Tibial nerve (tissue), 4 donors: ENCODE data around the gene ALDH4A1.

Experiments used
- EP300 ChIP-seq, 2 donors: sonication (generic); formaldehyde crosslinking; IDR thresholded peaks; one replicate each; pipeline ENCODE4 v1.6.1; 2017; ENCODE audit warnings: antibody characterized with exemption in 2 of 2, mild to moderate bottlenecking in 1 of 2
- POLR2A ChIP-seq, 2 donors: fragments of 450-650 bp; IDR thresholded peaks; one replicate each; pipeline ENCODE4 v1.6.1; 2017; ENCODE audit warnings: antibody characterized with exemption in 2 of 2, mild to moderate bottlenecking in 2 of 2, moderate library complexity in 2 of 2
- TF ChIP-seq, protein P1 (sequence below), 5 experiments: fragments of 200-600 bp in 3 of 5; fragments of 450-650 bp in 2 of 5; sonication (generic) in 3 of 5; IDR thresholded peaks; one replicate each; pipeline ENCODE4 v1.5.1; 2016 to 2019; ENCODE audit warnings: antibody characterized with exemption in 5 of 5, mild to moderate bottlenecking in 3 of 5, moderate library complexity in 2 of 5

DNA sequence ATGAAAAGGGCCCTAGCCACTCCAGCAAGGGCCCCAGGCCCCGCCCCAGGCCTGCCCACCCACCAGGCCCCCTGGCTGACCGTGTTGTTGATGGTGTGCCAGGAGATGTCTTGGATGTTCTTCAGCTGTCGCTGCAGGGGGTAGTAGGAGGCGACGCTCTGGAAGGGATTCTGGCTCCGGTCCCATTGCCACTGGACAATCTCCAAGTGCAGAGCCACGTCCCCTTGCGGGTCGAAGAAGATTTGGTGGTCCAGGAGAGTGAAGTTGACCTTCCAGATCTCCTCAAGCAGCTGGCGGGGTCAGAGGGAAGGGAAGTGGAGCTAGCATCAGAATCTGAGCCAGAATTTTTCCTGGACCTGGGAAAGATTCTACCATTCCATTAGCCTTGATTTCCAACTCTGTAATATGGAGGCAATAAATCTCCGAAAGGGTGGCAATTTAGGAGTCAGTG is 53.1 kb downstream of the ALDH4A1 start:
- TF ChIP-seq, protein P1, sequence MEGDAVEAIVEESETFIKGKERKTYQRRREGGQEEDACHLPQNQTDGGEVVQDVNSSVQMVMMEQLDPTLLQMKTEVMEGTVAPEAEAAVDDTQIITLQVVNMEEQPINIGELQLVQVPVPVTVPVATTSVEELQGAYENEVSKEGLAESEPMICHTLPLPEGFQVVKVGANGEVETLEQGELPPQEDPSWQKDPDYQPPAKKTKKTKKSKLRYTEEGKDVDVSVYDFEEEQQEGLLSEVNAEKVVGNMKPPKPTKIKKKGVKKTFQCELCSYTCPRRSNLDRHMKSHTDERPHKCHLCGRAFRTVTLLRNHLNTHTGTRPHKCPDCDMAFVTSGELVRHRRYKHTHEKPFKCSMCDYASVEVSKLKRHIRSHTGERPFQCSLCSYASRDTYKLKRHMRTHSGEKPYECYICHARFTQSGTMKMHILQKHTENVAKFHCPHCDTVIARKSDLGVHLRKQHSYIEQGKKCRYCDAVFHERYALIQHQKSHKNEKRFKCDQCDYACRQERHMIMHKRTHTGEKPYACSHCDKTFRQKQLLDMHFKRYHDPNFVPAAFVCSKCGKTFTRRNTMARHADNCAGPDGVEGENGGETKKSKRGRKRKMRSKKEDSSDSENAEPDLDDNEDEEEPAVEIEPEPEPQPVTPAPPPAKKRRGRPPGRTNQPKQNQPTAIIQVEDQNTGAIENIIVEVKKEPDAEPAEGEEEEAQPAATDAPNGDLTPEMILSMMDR (IDR thresholded peaks at IDR 0.05), result no peak
- no peak for TF ChIP-seq POLR2A (IDR thresholded peaks at IDR 0.05)
- TF ChIP-seq EP300 (IDR thresholded peaks at IDR 0.05), result no peak
